Pancreas (tissue), 10 donors: ENCODE data around the gene SGCD. TPM values are rescaled to one million over a fixed set of nuclear protein-coding genes. Genes with fewer than 3 reads are reported as not detected.

Experiments used
- ATAC-seq, 4 donors: fragments of 200-7000 bp; cut with Tn5 transposase; one replicate each; pipeline versions ENCODE4 v1.8.0 to v1.9.1; 2020; ENCODE audit warnings: mild to moderate bottlenecking in 4 of 4, moderate library complexity in 4 of 4
- DNase-seq, 6 donors: peaks; one replicate each; pipeline ENCODE4 v3.0.0-alpha.2; 2020
- FAIRE-seq: peaks from 2 replicates; lab custom pipeline; 2012; peaks lifted over from hg19 to GRCh38; lab: Jason Lieb, UNC
- H3K27ac ChIP-seq, 4 donors: fragments of 200-600 bp; sonication (generic); 1 replicate in 3 of 4; 2 replicates in 1 of 4; pipeline versions ENCODE4 v1.5.0 to v1.8.0; 2020
- H3K27me3 ChIP-seq, 4 donors: fragments of 200-600 bp; one replicate each; pipeline ENCODE4 v1.8.0; 2021
- H3K36me3 ChIP-seq, 3 donors: fragments of 200-600 bp; sonication (generic) in 1 of 3; one replicate each; pipeline versions ENCODE4 v1.5.0 to v1.8.0; 2020 to 2021
- H3K4me1 ChIP-seq, 3 donors: fragments of 200-600 bp; one replicate each; pipeline ENCODE4 v1.8.0; 2021
- H3K4me3 ChIP-seq, 4 donors: fragments of 200-600 bp; sonication (generic) in 2 of 4; one replicate each; pipeline versions ENCODE4 v1.5.0 to v1.8.0; 2020 to 2021
- H3K9me3 ChIP-seq, 4 donors: fragments of 200-600 bp; one replicate each; pipeline ENCODE4 v1.8.0; 2021
- CTCF ChIP-seq, 4 donors: fragments of 200-600 bp; sonication (generic) in 3 of 4; IDR thresholded peaks; one replicate each; pipeline versions ENCODE4 v1.5.0 to v1.8.0; 2021; ENCODE audit warnings: antibody characterized with exemption in 4 of 4
- WGBS, 2 donors: extraction: QIAGEN DNeasy Blood & Tissue Kit; methylation state at CpG; one replicate each; pipeline ENCODE4 v1.1.7; 2013; 5-methylcytosine and 5-hydroxymethylcytosine counted together
- intact Hi-C, 3 donors: fragments of 100-400 bp; cut with DNase I; formaldehyde crosslinking; loops; one replicate each; pipeline versions ENCODE4 v1.11.1 to v1.14.2; 2022
- polyA plus RNA-seq, 2 donors: library from polyadenylated mRNA; stranded (reverse); fragments of 200-250 nt; gene quantifications; one replicate each; pipeline ENCODE4 v1.2.3, GENCODE V29; 2013
- total RNA-seq, 6 donors: library from RNA; stranded (reverse); fragmentation: NEBNext Ultra II Directional in 4 of 6; extraction: Animal tissue kit (Norgen Biotek cat#: 25700) in 4 of 6; gene quantifications; one replicate each; pipeline versions ENCODE4 v1.2.1 to v1.2.4, GENCODE V29; 2021 to 2023
- donor health status: healthy with polysubstance abuse.
- donor health status: DM: no; HTN: no; CAD: no; lungs with moderate emphysema.
- donor health status: DM: no; HTN: no; CAD: no.
- donor health status: control.
- donor health status: control.
- donor health status: Bipolar disorder and iron deficiency.
- donor health status: DM: yes; HTN: yes; CAD: no.
- donor health status: DM: no; HTN: no; CAD: no.
- donor health status: DM: no; HTN: no; CAD: no.
- donor health status: DM: yes; HTN: yes; CAD: no.

The SGCD gene
- total and polyA plus RNA-seq, 8 donors, result 0.11 to 1.9 (median 0.35) TPM

GRCh38 chr5:156329171-156329611 lies 2.2 kb downstream of the SGCD start:
- no peak for DNase-seq
- intact Hi-C loops, result no loop called here
- H3K4me3 ChIP-seq, result no peak overlapping the region
- no peaks in the 10 kb centered on the region for H3K4me1 ChIP-seq
- 60 to 66% methylated on average over 3 of the region's 3 CpGs for WGBS, 2 donors
- no peak overlapping the region for H3K27ac ChIP-seq
- no peaks in the 10 kb centered on the region for H3K36me3 ChIP-seq
- no peak for TF ChIP-seq CTCF (IDR thresholded peaks at IDR 0.05)
- H3K27me3 ChIP-seq, result no peaks in the 10 kb centered on the region
- no peak for ATAC-seq
- FAIRE-seq, result no peak
- H3K9me3 ChIP-seq, result no peaks in the 10 kb centered on the region

DNA sequence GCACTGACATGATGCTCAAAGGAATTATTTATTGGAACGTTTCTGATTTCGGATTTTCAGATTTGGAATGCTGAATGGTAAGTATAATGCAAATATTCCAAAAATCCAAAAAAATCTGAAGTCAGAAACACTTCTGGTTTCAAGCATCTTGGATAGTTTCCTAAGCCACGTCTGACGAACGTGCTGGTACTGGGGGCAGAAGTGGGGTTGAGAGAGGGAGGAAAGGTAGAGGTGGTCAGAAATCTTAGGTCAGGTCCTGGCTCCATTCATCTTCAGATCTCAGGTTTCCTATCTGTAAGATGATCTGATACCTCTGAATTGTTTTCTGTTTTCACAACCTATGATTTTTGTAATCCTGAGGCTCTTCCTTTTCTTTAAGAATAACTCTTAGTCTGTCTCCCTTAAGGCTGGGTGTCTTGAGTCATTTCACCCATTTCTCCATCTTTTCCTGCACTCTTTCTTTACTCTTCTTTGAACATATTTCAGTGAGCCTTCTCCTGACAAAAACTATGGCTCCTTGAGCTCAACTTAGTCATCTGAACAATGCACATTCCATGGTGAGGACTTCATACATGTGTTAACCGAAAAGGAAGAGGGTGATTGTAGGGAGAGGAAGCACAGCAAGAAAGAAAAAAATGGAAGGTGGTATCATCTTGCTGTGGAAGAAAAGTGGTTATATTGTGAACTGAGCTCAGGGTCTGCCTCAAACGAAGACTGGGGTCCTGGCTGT lies 3.3 kb downstream of the SGCD start:
- DNase-seq (no peak), FAIRE-seq (no peak), ATAC-seq (no peak)
- H3K4me1 ChIP-seq, result no peaks in the 10 kb centered on the region
- no peak for TF ChIP-seq CTCF (IDR thresholded peaks at IDR 0.05)
- H3K27ac ChIP-seq, result no peak overlapping the region
- no peaks in the 10 kb centered on the region for H3K9me3 ChIP-seq
- no peaks in the 10 kb centered on the region for H3K36me3 ChIP-seq
- intact Hi-C loops, result no loop called here
- H3K4me3 ChIP-seq, result no peak overlapping the region
- H3K27me3 ChIP-seq, result no peaks in the 10 kb centered on the region
- WGBS, 2 donors, result 58 to 73% methylated on average over 7 of the region's 7 CpGs

DNA sequence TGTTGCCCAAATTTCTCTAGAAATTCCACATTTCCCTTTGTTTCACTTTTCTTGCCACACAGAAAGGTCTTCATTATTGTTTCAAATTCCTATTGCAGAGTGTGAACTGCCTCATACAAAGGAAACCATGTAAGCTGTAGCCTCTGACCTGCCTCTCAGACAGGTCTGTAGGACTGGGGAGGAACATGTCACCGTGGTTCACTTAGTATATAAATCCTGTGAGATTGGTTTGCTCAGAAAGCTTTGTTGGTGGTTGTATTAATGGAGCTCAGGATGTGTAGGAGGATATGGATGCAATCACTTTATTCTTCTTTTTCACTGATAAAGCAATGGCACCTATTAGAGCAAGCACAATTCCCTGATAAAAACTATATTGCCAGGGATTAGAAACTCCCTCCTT lies 4.2 kb downstream of the SGCD start:
- H3K27me3 ChIP-seq, result no peaks in the 10 kb centered on the region
- DNase-seq (no peak), ATAC-seq (no peak), FAIRE-seq (no peak)
- no peaks in the 10 kb centered on the region for H3K36me3 ChIP-seq
- H3K4me3 ChIP-seq, result no peak overlapping the region
- intact Hi-C loops, result no loop called here
- WGBS, 2 donors, result 33 to 59% methylated on average over 1 of the region's 1 CpG
- no peak overlapping the region for H3K27ac ChIP-seq
- TF ChIP-seq CTCF (IDR thresholded peaks at IDR 0.05), result no peak
- no peaks in the 10 kb centered on the region for H3K4me1 ChIP-seq
- no peaks in the 10 kb centered on the region for H3K9me3 ChIP-seq

DNA sequence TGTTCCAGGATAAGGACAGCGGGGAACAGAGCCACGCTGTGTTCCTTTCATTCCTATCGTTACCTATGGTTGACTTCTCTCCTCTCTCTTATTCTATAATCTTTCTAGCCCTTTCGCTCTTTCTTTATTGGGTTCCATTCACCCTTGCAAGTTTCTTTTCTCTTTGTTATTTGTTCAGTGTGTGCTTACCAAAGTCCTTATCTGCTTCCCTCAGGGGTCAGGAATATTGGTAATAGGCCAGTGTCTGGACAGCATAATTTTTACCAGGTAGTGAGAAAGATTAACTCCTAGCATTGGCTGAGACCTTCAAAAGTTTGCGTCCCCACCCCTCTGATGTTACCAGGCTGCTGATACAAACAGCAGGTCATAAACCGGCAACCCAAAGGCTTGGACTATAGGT lies 4.9 kb downstream of the SGCD start:
- ATAC-seq, result no peak
- Histone ChIP-seq H3K27ac (no peak overlapping the region), H3K36me3 (no peaks in the 10 kb centered on the region), H3K4me1 (no peaks in the 10 kb centered on the region), H3K4me3 (no peak overlapping the region), H3K27me3 (no peaks in the 10 kb centered on the region), H3K9me3 (no peaks in the 10 kb centered on the region)
- FAIRE-seq, result no peak
- DNase-seq, result no peak
- intact Hi-C loops, result no loop called here
- 73 to 87% methylated on average over 6 of the region's 6 CpGs for WGBS, 2 donors
- TF ChIP-seq CTCF (IDR thresholded peaks at IDR 0.05), result no peak

DNA sequence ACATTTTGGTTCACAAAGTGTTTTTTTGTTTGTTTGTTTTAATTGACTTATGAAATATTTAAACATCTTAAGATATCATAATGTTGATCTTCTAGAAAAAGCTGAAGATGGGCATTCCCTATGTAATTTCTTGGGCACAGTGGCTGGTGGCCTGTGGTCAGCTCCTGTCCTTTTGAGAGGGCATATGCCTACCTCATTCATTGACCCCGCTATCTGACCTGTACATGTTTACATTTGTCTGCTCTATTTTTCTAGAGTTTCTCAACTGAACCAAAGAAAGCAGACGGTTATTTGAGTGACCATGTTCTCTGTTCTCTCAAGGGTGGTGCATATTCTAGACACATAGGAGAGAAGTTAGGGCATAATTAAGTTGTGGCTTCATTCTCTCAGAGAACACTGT lies 5.3 kb downstream of the SGCD start:
- no peak for FAIRE-seq
- no peaks in the 10 kb centered on the region for H3K27me3 ChIP-seq
- no peaks in the 10 kb centered on the region for H3K9me3 ChIP-seq
- DNase-seq, result no peak
- ATAC-seq, result no peak
- H3K4me3 ChIP-seq, result no peak overlapping the region
- no peak for TF ChIP-seq CTCF (IDR thresholded peaks at IDR 0.05)
- H3K36me3 ChIP-seq, result no peaks in the 10 kb centered on the region
- intact Hi-C loops, result no loop called here
- WGBS, 2 donors, result 26 to 56% methylated on average over 2 of the region's 2 CpGs
- no peaks in the 10 kb centered on the region for H3K4me1 ChIP-seq
- no peak overlapping the region for H3K27ac ChIP-seq
